C4-2B (cell line): ENCODE results near the gene CRTC1.

Experiments
- H3K27ac ChIP-seq: fragments of 450-650 bp; 2 replicates; pipeline ENCODE4 v1.5.1; 2017
- ZFX ChIP-seq: fragments of 450-650 bp; IDR thresholded peaks from 2 replicates; pipeline ENCODE4 v1.6.1; 2017
- TF ChIP-seq, protein P1 (sequence below): fragments of 450-650 bp; conservative IDR thresholded peaks from 2 replicates; pipeline ENCODE4 v1.5.1; 2017; ENCODE audit warnings: mild to moderate bottlenecking

CRTC1 gene

DNA sequence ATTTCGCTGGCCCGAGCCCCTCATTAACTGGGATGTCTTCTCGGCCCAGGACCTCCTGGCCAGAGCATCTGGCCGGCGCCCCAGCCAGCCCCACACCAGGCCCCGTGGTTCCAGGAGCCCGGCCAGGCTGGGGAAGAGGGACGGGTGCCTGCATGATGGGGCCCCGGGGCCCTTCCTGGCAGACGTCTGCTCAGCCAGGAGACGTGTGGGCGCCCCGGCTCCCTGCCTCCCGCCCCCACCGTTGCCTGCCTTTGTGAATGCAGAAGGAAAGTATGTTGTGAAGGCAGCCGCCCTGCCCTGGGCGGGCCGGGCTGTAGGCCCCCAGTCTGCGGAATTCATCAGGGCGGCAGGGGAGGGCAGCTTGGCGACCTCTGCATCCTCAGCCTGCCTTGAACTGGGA lies 112.1 kb downstream of the CRTC1 start:
- H3K27ac ChIP-seq, result no peak overlapping the region
- TF ChIP-seq, protein P1, sequence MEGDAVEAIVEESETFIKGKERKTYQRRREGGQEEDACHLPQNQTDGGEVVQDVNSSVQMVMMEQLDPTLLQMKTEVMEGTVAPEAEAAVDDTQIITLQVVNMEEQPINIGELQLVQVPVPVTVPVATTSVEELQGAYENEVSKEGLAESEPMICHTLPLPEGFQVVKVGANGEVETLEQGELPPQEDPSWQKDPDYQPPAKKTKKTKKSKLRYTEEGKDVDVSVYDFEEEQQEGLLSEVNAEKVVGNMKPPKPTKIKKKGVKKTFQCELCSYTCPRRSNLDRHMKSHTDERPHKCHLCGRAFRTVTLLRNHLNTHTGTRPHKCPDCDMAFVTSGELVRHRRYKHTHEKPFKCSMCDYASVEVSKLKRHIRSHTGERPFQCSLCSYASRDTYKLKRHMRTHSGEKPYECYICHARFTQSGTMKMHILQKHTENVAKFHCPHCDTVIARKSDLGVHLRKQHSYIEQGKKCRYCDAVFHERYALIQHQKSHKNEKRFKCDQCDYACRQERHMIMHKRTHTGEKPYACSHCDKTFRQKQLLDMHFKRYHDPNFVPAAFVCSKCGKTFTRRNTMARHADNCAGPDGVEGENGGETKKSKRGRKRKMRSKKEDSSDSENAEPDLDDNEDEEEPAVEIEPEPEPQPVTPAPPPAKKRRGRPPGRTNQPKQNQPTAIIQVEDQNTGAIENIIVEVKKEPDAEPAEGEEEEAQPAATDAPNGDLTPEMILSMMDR, result no peak
- no peak for TF ChIP-seq ZFX

DNA sequence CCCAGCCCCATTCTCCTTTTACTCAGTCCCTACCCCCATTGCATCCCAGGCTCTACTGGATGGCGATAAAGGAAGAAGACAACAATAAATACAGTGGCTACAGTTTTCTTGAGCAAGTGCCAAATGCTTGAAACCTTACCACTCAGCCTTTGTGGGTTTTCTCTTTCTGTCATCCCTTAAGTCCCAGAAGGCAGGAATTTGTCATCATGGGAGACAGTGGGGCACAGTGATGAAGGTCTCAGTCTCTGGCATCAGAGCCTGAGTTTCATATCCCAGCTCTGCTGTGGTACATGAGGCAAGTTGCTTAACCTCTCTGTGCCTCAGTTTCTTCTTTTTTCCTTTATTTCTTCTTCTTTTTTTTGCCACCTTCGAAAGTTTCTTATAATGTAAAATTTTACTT lies 112.8 kb downstream of the CRTC1 start:
- TF ChIP-seq, protein P1, result no peak
- TF ChIP-seq ZFX, result no peak
- no peak overlapping the region for H3K27ac ChIP-seq

DNA sequence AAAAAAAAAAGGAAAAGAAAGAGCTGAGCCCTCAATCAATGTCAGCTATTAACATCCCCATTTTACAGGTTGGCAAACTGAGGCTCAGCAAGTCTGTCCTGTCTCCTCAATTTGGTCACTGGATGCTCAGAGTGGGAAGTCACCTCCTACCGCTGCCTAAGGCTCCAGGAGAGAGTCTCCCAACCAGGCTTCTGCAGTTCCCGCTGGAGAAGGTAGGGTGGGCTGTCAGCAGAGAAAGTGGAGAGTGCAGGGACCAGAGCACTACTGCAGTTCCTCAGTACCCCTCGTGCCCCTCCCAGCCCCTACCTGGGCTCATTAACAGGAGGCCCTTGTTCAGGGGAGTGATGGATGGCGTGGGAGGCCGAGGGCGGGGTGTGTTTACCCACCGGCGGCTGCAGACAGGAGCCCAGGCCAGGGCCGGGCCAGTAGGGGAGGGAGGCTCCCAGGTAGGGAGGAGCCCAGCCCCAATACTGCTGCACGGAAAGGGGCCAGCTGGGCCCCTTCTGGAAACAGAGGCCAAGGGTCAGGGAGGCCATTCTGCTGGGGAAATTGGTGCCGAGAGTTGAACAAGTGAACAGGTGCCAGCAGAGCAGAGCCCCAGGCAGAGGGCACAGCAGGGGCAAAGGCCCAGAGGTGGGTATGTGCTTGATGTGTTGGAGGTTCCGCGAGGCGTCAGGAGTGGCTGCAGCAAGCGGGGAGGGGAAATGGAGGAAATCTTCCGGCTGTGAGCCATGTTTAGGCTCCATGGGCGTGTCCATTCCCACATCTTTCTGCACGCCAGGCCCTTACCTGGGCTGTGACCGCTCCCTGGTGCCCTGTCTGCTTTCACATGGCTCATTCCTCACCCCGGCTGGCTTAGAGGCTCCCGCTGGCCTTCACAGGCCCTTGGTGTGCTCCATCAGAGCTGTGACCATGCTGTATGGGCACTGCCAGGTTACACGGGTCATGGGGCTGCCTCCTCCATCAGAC lies 115.2 kb downstream of the CRTC1 start:
- no peak overlapping the region for H3K27ac ChIP-seq
- TF ChIP-seq, protein P1, result no peak
- TF ChIP-seq ZFX, result no peak

DNA sequence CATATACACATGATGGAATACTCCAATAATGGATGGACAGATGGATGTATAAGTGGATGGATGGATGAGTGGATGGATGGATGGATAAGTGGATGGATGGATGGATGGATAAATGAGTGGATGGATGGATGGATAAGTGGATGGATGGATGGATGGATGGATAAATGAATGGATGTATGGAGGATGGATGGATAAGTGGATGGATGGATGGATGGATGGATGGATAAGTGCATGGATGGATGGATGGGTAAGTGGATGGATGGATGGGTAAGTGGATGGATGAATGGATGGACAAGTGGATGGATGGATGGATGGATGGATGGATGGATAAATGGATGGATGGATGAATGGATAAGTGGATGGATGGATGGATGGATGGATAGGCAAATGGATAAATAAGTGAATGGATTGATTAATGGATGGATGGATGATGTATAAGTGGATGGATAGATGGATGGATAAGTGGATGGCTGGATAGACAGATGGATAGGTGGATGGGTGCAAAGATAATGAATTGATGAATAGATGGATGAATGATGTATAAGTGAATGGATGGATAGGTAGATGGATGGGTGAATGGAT lies 116.0 kb downstream of the CRTC1 start:
- TF ChIP-seq, protein P1, result no peak
- no peak for TF ChIP-seq ZFX
- H3K27ac ChIP-seq, result no peak overlapping the region

DNA sequence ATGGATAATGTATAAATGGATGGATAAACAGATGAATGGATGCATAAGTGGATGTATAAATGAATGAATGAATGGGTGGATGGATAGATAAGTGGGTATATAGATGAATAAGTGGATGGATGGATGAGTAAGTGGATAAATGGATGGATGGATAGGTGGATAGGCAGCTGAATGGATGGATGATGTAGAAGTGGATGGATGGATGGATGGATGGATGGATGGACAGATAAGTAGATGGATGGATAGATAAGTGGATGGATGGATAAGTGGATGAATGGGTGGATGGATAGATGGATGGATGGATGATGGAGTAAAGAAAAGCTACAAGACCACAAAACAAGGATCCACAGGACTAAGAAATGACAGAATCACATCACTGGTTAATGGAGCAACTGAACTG lies 116.6 kb downstream of the CRTC1 start:
- no peak overlapping the region for H3K27ac ChIP-seq
- TF ChIP-seq, protein P1, result no peak
- TF ChIP-seq ZFX, result no peak

DNA sequence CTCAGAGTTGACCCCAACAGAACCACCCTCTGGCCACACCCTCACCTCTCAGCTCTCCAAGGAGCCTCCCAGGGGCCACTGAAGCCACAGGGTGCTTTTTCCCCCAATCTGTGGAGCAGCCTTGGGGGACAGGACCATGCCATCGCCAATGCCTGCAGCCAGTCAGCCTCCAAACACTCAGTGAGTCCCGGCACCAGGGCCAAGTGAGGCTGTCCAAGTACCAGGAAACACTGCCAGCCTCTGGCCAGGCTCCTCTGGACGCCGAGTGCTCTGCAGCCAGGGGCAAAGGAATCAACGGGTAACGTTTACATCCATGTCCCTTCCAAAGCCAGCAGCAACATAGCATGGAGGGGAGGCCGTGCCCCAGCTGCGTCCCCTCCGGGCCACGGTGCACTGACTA lies 117.2 kb downstream of the CRTC1 start:
- H3K27ac ChIP-seq, result no peak overlapping the region
- TF ChIP-seq ZFX, result no peak
- TF ChIP-seq, protein P1, result no peak

DNA sequence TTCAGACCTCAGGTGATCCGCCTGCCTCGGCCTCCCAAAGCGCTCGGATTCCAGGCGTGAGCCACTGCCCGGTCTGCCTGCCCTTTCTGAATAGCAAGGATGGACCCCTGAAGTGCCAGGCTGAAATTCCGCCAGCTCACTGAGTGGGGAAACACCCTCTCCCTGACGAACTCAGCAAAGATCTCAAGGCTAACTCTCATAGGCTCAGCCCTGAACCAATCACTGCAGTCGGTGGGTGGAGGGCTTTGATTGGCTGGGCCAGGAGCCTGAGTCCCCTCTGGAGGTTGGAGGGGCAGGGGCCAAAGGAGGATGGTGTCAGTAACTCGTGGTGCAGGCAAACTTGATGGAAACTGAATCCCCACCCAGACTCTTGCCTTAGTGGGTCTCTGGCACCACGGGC lies 118.9 kb downstream of the CRTC1 start:
- H3K27ac ChIP-seq, result no peak overlapping the region
- no peak for TF ChIP-seq ZFX
- TF ChIP-seq, protein P1, result no peak
